IMR-90 (cell line): ENCODE measurements around the gene RAPGEF2. TPM values are rescaled to one million over a fixed set of nuclear protein-coding genes. Genes with fewer than 3 reads are reported as not detected.

Source experiments
- ATAC-seq: fragments of 200-7000 bp; cut with Tn5 transposase; 2 replicates; pipeline ENCODE4 v1.9.1; 2020; ENCODE audit warnings: low read depth, mild to moderate bottlenecking, moderate library complexity
- BruUV-seq: library from RNA; stranded (reverse); fragments of 400-500 nt; replicated peaks from 2 replicates; lab custom pipeline; 2021; lab: Mats Ljungman, UMichigan
- CTCF ChIA-PET: fragments of 300-600 bp; formaldehyde crosslinking; extraction: SDS; loops from one replicate; lab custom pipeline; 2021; ENCODE audit warnings: antibody characterized with exemption; lab: Yijun Ruan, JAX
- POLR2A ChIA-PET: fragments of 300-600 bp; sonication (Branson Sonifier 250); formaldehyde crosslinking; loops from one replicate; lab custom pipeline; 2022; ENCODE audit warnings: antibody characterized with exemption; ENCODE audit not compliant: unreplicated experiment; lab: Charles Lee
- DNase-seq: peaks from one replicate; pipeline ENCODE4 v3.0.0; 2013
- H2AFZ ChIP-seq: replicated peaks from 2 replicates; pipeline ENCODE3; 2013; ENCODE audit warnings: low read length, mild to moderate bottlenecking; ENCODE audit not compliant: poor library complexity
- H2AK5ac ChIP-seq: 2 replicates; pipeline ENCODE4 v1.6.1; 2013; ENCODE audit warnings: low read depth, low read length, inconsistent platforms
- H2AK9ac ChIP-seq: replicated peaks from 2 replicates; pipeline ENCODE3; 2013; ENCODE audit warnings: mild to moderate bottlenecking, low read depth, low read length, moderate library complexity; ENCODE audit not compliant: poor library complexity
- H2BK120ac ChIP-seq: 2 replicates; pipeline ENCODE4 v1.6.1; 2013; ENCODE audit warnings: low read depth, low read length, inconsistent platforms
- H2BK15ac ChIP-seq: 3 replicates; pipeline ENCODE4 v1.6.1; 2013; ENCODE audit warnings: low read depth, low read length, inconsistent platforms
- H2BK20ac ChIP-seq: 2 replicates; pipeline ENCODE4 v1.6.1; 2013; ENCODE audit warnings: low read depth, mild to moderate bottlenecking, inconsistent platforms, low read length, moderate library complexity
- H2BK5ac ChIP-seq: 2 replicates; pipeline ENCODE4 v1.6.1; 2013; ENCODE audit warnings: mild to moderate bottlenecking, low read depth, low read length, inconsistent platforms; ENCODE audit not compliant: poor library complexity, severe bottlenecking
- H3K14ac ChIP-seq: replicated peaks from 2 replicates; pipeline ENCODE4 v1.6.1; 2013; ENCODE audit warnings: low read depth, low read length, inconsistent platforms
- H3K18ac ChIP-seq: 2 replicates; pipeline ENCODE4 v1.6.1; 2013; ENCODE audit warnings: low read depth, low read length, control low read depth
- H3K23ac ChIP-seq: 2 replicates; pipeline ENCODE4 v1.6.1; 2013; ENCODE audit warnings: low read depth, low read length, inconsistent platforms
- H3K27ac ChIP-seq: 2 replicates; pipeline ENCODE4 v1.5.1; 2013; ENCODE audit warnings: mild to moderate bottlenecking, control low read depth, low read length; ENCODE audit not compliant: insufficient read depth
- H3K27me3 ChIP-seq: 2 replicates; pipeline ENCODE4 v1.6.1; 2013; ENCODE audit warnings: low read length; ENCODE audit not compliant: control insufficient read depth, insufficient read depth
- H3K36me3 ChIP-seq: 2 replicates; pipeline ENCODE4 v1.6.1; 2013; ENCODE audit warnings: low read length, mixed read lengths; ENCODE audit not compliant: control insufficient read depth, insufficient read depth
- H3K4ac ChIP-seq: 2 replicates; pipeline ENCODE4 v1.6.1; 2013; ENCODE audit warnings: low read depth, low read length, inconsistent platforms
- H3K4me1 ChIP-seq: 2 replicates; pipeline ENCODE4 v1.6.1; 2013; ENCODE audit warnings: low read length, mixed read lengths; ENCODE audit not compliant: control insufficient read depth, insufficient read depth
- H3K4me2 ChIP-seq: 2 replicates; pipeline ENCODE4 v1.6.1; 2013; ENCODE audit warnings: low read depth, mild to moderate bottlenecking, control low read depth, low read length, moderate library complexity
- H3K4me3 ChIP-seq: 2 replicates; pipeline ENCODE4 v1.5.1; 2013; ENCODE audit warnings: low read depth, mild to moderate bottlenecking, control low read depth, low read length, moderate library complexity; ENCODE audit not compliant: insufficient read depth
- H3K56ac ChIP-seq: 2 replicates; pipeline ENCODE4 v1.6.1; 2013; ENCODE audit warnings: low read length, inconsistent platforms; ENCODE audit not compliant: insufficient read depth; ENCODE audit errors: extremely low read depth
- H3K79me1 ChIP-seq, 2 experiments: 2 replicates each; pipeline ENCODE4 v1.6.1; 2013; ENCODE audit warnings: low read length in 2 of 2, inconsistent platforms in 1 of 2, low read depth in 1 of 2
- H3K9ac ChIP-seq: 2 replicates; pipeline ENCODE4 v1.6.1; 2013; ENCODE audit warnings: low read depth, low read length, control low read depth
- H3K9me1 ChIP-seq: 2 replicates; pipeline ENCODE4 v1.6.1; 2013; ENCODE audit warnings: low read length, inconsistent platforms; ENCODE audit not compliant: insufficient read depth
- H3K9me3 ChIP-seq: 2 replicates; pipeline ENCODE4 v1.6.1; 2013; ENCODE audit warnings: low read length; ENCODE audit not compliant: control insufficient read depth, insufficient read depth
- H4K20me1 ChIP-seq: 2 replicates; pipeline ENCODE4 v1.6.1; 2013; ENCODE audit warnings: low read length, inconsistent platforms; ENCODE audit not compliant: insufficient read depth
- H4K5ac ChIP-seq: 2 replicates; pipeline ENCODE4 v1.6.1; 2013; ENCODE audit warnings: mild to moderate bottlenecking, low read depth, low read length, control low read depth
- H4K8ac ChIP-seq, 2 experiments: 2 replicates each; pipeline ENCODE4 v1.6.1; 2013; ENCODE audit warnings: low read depth in 2 of 2, low read length in 2 of 2, control low read depth in 1 of 2, inconsistent platforms in 1 of 2
- H4K91ac ChIP-seq: 2 replicates; pipeline ENCODE4 v1.6.1; 2013; ENCODE audit warnings: low read depth, low read length, inconsistent platforms; ENCODE audit not compliant: insufficient read depth
- BHLHE40 ChIP-seq: fragments of 150-350 bp; IDR thresholded peaks from 2 replicates; pipeline ENCODE4 v1.6.1; 2016; ENCODE audit warnings: mild to moderate bottlenecking, low read depth, low read length
- CEBPB ChIP-seq: IDR thresholded peaks from 2 replicates; pipeline ENCODE4 v1.6.1; 2012; ENCODE audit warnings: low read depth, low read length, improper control_type of control experiment
- CHD1 ChIP-seq: IDR thresholded peaks from 2 replicates; pipeline ENCODE4 v1.6.1; 2012; ENCODE audit warnings: low read depth, low read length, improper control_type of control experiment
- FOS ChIP-seq: fragments of 150-350 bp; IDR thresholded peaks from 2 replicates; pipeline ENCODE4 v1.6.1; 2016; ENCODE audit warnings: low read depth, low read length
- MAFK ChIP-seq: IDR thresholded peaks from 2 replicates; pipeline ENCODE4 v1.6.1; 2012; ENCODE audit warnings: low read depth, low read length, improper control_type of control experiment
- MAZ ChIP-seq: IDR thresholded peaks from 2 replicates; pipeline ENCODE4 v1.6.1; 2012; ENCODE audit warnings: low read depth, mild to moderate bottlenecking, low read length, improper control_type of control experiment, moderate library complexity, borderline replicate concordance
- MXI1 ChIP-seq: IDR thresholded peaks from 2 replicates; pipeline ENCODE4 v1.6.1; 2012; ENCODE audit warnings: low read depth, mild to moderate bottlenecking, low read length, moderate library complexity, borderline replicate concordance
- RCOR1 ChIP-seq: IDR thresholded peaks from 2 replicates; pipeline ENCODE4 v1.6.1; 2012; ENCODE audit warnings: mild to moderate bottlenecking, low read length, improper control_type of control experiment; ENCODE audit not compliant: insufficient replicate concordance
- SMC3 ChIP-seq: fragments of 150-350 bp; IDR thresholded peaks from 2 replicates; pipeline ENCODE4 v1.6.1; 2016; ENCODE audit warnings: low read depth, mild to moderate bottlenecking, antibody characterized with exemption, low read length, moderate library complexity
- WGBS, 2 experiments: methylation state at CpG; one replicate each; pipeline versions ENCODE4 v1.1.5 to v1.1.7; 2013; ENCODE audit warnings: missing lambda C conversion rate in 2 of 2; ENCODE audit not compliant: insufficient read length in 1 of 2; ENCODE audit errors: extremely low coverage in 2 of 2; 5-methylcytosine and 5-hydroxymethylcytosine counted together
- dilution Hi-C: fragments of 300-500 bp; cut with HindIII; formaldehyde crosslinking; loops from one replicate; pipeline ENCODE4 v1.14.3; 2018; ENCODE audit warnings: low sequenced_read_pairs; ENCODE audit not compliant: unreplicated experiment
- in situ Hi-C: fragments of 300-500 bp; cut with MboI; formaldehyde crosslinking; loops from 3 replicates; pipeline ENCODE4 v1.14.3; 2019; ENCODE audit warnings: low sequenced_read_pairs, inconsistent platforms, mixed read lengths
- intact Hi-C: fragments of 100-400 bp; cut with micrococcal nuclease; formaldehyde crosslinking; loops from 2 replicates; pipeline ENCODE4 v1.10.0; 2022
- polyA plus RNA-seq, 3 experiments: library from polyadenylated mRNA; depleted of rRNA; stranded (reverse); fragments of >200 nt; gene quantifications; 2 replicates each; pipeline ENCODE4 v1.2.3, GENCODE V29; 2012; ENCODE audit warnings: low replicate concordance in 1 of 3
- total RNA-seq: library from RNA; depleted of rRNA; stranded (reverse); fragments of >200 nt; gene quantifications from 2 replicates; pipeline ENCODE4 v1.2.3, GENCODE V29; 2012
- TF ChIP-seq, protein P1 (sequence below): fragments of 150-350 bp; IDR thresholded peaks from 2 replicates; pipeline ENCODE4 v1.6.1; 2017; ENCODE audit warnings: mild to moderate bottlenecking, antibody characterized with exemption, low read length, low read depth
- TF ChIP-seq, protein P2 (sequence below): conservative IDR thresholded peaks from 2 replicates; pipeline ENCODE4 v1.5.1; 2012; ENCODE audit warnings: mild to moderate bottlenecking, low read depth, low read length, improper control_type of control experiment

The RAPGEF2 gene
- total and polyA plus RNA-seq, 2 of the 4 experiments (the other 2 are of a cell fraction), result 27.6 to 109 TPM

DNA sequence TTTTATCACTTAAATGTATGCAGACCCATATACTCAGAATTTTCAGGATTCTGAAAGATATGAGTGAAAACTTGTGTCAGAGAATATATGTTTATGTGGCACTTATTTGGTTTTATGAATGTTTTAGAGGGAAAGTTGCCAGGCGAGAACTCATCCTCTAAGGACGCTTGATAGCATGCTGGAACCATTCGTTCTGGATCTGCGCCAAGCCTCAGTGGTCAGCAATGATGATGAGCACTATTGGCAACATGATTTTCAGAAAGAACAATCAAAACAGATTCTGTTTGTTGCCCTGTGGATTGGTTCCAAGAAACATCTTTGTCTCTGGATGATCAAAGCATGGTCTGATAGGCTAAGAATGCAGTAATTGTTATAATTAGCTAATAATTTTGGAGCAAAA is 32.1 kb upstream of the RAPGEF2 start:
- POLR2A ChIA-PET, result no interaction called here
- Histone ChIP-seq H3K4ac (no peak overlapping the region), H3K9me3 (no peaks in the 10 kb centered on the region), H3K4me2 (no peak overlapping the region), H2AK9ac (no peak overlapping the region), H3K23ac (no peak overlapping the region), H2AK5ac (peak overlapping the region; percentile 58; the same call in 1 of the 2 replicates), H3K9me1 (peaks cover 2% of the 10 kb centered on the region; the same call in 1 of the 2 replicates), H3K79me1 (no peaks in the 10 kb centered on the region), H3K4me3 (no peak overlapping the region), H3K14ac (no peak overlapping the region), H3K36me3 (no peaks in the 10 kb centered on the region), H2AFZ (no peak overlapping the region), H2BK120ac (no peak overlapping the region), H2BK15ac (no peak overlapping the region), H2BK20ac (no peak overlapping the region), H3K18ac (no peak overlapping the region), H3K27ac (no peak overlapping the region), H3K27me3 (no peaks in the 10 kb centered on the region), H3K4me1 (peaks cover 2% of the 10 kb centered on the region; the same call in 1 of the 2 replicates), H3K56ac (no peak overlapping the region), H4K5ac (no peak overlapping the region), H2BK5ac (no peak overlapping the region), H4K91ac (no peak overlapping the region), H4K8ac (no peak overlapping the region), H3K9ac (no peak overlapping the region), H4K20me1 (no peaks in the 10 kb centered on the region)
- dilution Hi-C loops, result no loop called here
- TF ChIP-seq RCOR1 (no peak), MAFK (no peak), CEBPB (no peak), SMC3 (no peak), CHD1 (no peak), MXI1 (no peak), BHLHE40 (no peak), MAZ (no peak), FOS (no peak)
- TF ChIP-seq, protein P1, sequence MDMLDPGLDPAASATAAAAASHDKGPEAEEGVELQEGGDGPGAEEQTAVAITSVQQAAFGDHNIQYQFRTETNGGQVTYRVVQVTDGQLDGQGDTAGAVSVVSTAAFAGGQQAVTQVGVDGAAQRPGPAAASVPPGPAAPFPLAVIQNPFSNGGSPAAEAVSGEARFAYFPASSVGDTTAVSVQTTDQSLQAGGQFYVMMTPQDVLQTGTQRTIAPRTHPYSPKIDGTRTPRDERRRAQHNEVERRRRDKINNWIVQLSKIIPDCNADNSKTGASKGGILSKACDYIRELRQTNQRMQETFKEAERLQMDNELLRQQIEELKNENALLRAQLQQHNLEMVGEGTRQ, result no peak
- TF ChIP-seq, protein P2, sequence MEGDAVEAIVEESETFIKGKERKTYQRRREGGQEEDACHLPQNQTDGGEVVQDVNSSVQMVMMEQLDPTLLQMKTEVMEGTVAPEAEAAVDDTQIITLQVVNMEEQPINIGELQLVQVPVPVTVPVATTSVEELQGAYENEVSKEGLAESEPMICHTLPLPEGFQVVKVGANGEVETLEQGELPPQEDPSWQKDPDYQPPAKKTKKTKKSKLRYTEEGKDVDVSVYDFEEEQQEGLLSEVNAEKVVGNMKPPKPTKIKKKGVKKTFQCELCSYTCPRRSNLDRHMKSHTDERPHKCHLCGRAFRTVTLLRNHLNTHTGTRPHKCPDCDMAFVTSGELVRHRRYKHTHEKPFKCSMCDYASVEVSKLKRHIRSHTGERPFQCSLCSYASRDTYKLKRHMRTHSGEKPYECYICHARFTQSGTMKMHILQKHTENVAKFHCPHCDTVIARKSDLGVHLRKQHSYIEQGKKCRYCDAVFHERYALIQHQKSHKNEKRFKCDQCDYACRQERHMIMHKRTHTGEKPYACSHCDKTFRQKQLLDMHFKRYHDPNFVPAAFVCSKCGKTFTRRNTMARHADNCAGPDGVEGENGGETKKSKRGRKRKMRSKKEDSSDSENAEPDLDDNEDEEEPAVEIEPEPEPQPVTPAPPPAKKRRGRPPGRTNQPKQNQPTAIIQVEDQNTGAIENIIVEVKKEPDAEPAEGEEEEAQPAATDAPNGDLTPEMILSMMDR, result no peak
- intact Hi-C loops, result no loop called here
- ATAC-seq, result no peak
- in situ Hi-C loops, result no loop called here
- WGBS, 2 experiments, result 58% methylated on average over 4 of the region's 4 CpGs; no CpG with 5 or more reads in 1 of the 2 experiments
- peak; percentile 74 for DNase-seq
- CTCF ChIA-PET, result no interaction called here
- BruUV-seq, result no TSS peak
